Heart right ventricle (tissue), 16 donors: ENCODE results near the gene PRMT7. TPM values are rescaled to one million over a fixed set of nuclear protein-coding genes. Genes with fewer than 3 reads are reported as not detected.

Source experiments
- ATAC-seq, 8 donors: fragments of 200-7000 bp; cut with Tn5 transposase; one replicate each; pipeline ENCODE4 v1.9.1; 2020; ENCODE audit warnings: mild to moderate bottlenecking in 8 of 8, moderate library complexity in 8 of 8, moderate number of reproducible peaks in 1 of 8
- DNase-seq, 2 donors: peaks; one replicate each; pipeline ENCODE4 v3.0.0-alpha.2; 2020
- H3K27ac ChIP-seq, 10 donors: fragments of 200-600 bp; sonication (generic) in 2 of 10; one replicate each; pipeline versions ENCODE4 v1.5.0 to v1.8.0; 2020 to 2022; ENCODE audit warnings: mild to moderate bottlenecking in 3 of 10
- H3K27me3 ChIP-seq, 7 donors: fragments of 200-600 bp; one replicate each; pipeline ENCODE4 v1.8.0; 2021 to 2022; ENCODE audit warnings: mild to moderate bottlenecking in 2 of 7
- H3K36me3 ChIP-seq, 9 donors: fragments of 200-600 bp; sonication (generic) in 1 of 9; one replicate each; pipeline versions ENCODE4 v1.5.0 to v1.8.0; 2020 to 2022; ENCODE audit warnings: mild to moderate bottlenecking in 2 of 9
- H3K4me1 ChIP-seq, 9 donors: fragments of 200-600 bp; sonication (generic) in 1 of 9; one replicate each; pipeline versions ENCODE4 v1.5.0 to v1.8.0; 2020 to 2022; ENCODE audit warnings: mild to moderate bottlenecking in 4 of 9
- H3K4me3 ChIP-seq, 10 donors: fragments of 200-600 bp; sonication (generic) in 2 of 10; one replicate each; pipeline versions ENCODE4 v1.5.0 to v1.8.0; 2020 to 2022; ENCODE audit warnings: mild to moderate bottlenecking in 7 of 10, moderate library complexity in 2 of 10
- H3K9me3 ChIP-seq, 11 donors: fragments of 200-600 bp in 10 of 11; sonication (generic) in 2 of 11; one replicate each; pipeline versions ENCODE4 v1.5.0 to v1.8.0; 2013 to 2022; ENCODE audit warnings: mild to moderate bottlenecking in 2 of 11, control low read depth in 1 of 11, moderate library complexity in 1 of 11
- WGBS, 2 donors: extraction: QIAGEN DNeasy Blood & Tissue Kit; methylation state at CpG; one replicate each; pipeline ENCODE4 v1.1.7; 2013; ENCODE audit warnings: inconsistent platforms in 1 of 2; 5-methylcytosine and 5-hydroxymethylcytosine counted together
- intact Hi-C, 10 donors: fragments of 100-400 bp; cut with DNase I; formaldehyde crosslinking; loops; one replicate each; pipeline versions ENCODE4 v1.11.1 to v1.14.2; 2022
- polyA plus RNA-seq, 2 donors: library from polyadenylated mRNA; stranded (reverse); fragments of 200-250 nt; gene quantifications; one replicate each; pipeline ENCODE4 v1.2.3, GENCODE V29; 2013
- total RNA-seq, 10 donors: library from RNA; stranded (reverse); fragmentation: NEBNext Ultra II Directional in 3 of 10; extraction: Animal tissue kit (Norgen Biotek cat#: 25700) in 3 of 10; gene quantifications; one replicate each; pipeline versions ENCODE4 v1.2.1 to v1.2.4, GENCODE V29; 2021 to 2023
- TF ChIP-seq, protein P1 (sequence below), 9 donors: fragments of 200-600 bp; sonication (generic) in 2 of 9; IDR thresholded peaks; one replicate each; pipeline versions ENCODE4 v1.5.0 to v1.8.0; 2021 to 2022; ENCODE audit warnings: antibody characterized with exemption in 9 of 9, mild to moderate bottlenecking in 5 of 9, moderate library complexity in 1 of 9
- donor health status: Arrhythmogenic right ventricular cardiomyopathy.
- donor health status: ischemic (EF 13 %, LVEDD 7.1; RV severe dilation, severe dysfunction).
- donor health status: healthy with polysubstance abuse.
- donor health status: DM: no; HTN: yes; CAD: no.
- donor health status: DM: no; HTN: no; CAD: no.
- donor health status: ischemic (EF 25% LVEDD 6.9; RV normal size, moderate dysfunction).
- donor health status: ischemic (EF 25% LVEDD 5.7; RV mildly dilated, moderate dysfunction).
- donor health status: healthy.
- donor health status: DM: yes; HTN: yes; CAD: no.
- donor health status: Ischemic cardiomyopathy.
- donor health status: ischemic (EF 35%, LVEDD 5.7; RV mildly dilated, moderate dysfunction).
- donor health status: nonischemic (EF 11% LVEDD 7.7; RV severe dilation, severe dysfunction).
- donor health status: DM: yes; HTN: yes; CAD: no.
- donor health status: PGD.
- donor health status: ischemic (EF 29% LVEDD 5.4; RV normal size, mild dysfunction).
- donor health status: nonischemic (EF 23%, LVEDD 6.1; RV moderate dilation, normal function).

The PRMT7 gene
- total and polyA plus RNA-seq, 12 donors = 18.1 to 57.8 (median 30.7) TPM

DNA sequence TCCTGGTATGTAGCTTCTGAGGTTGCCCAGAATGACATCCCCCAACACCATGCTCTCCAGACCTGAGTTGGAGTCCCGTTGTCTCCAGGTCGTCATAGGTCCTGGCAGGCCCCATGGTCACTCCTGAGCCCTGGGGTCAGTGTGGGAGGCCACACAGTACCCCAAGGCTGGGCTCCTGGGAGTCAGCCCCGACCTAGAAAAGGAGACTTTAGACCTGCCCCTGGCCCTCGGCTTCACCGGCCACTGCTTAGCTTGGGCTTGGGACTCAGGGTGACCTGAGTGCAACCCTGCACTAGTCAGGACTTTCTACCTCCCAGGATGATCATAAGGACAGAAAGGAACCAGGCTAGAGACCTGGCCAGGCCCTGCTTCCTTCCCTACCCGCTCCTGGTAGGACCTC is 65.8 kb downstream of the PRMT7 start:
- Histone ChIP-seq H3K27me3 (no peaks in the 10 kb centered on the region), H3K9me3 (no peaks in the 10 kb centered on the region), H3K36me3 (no peaks in the 10 kb centered on the region), H3K4me1 (no peaks in the 10 kb centered on the region), H3K27ac (no peak overlapping the region), H3K4me3 (no peak overlapping the region)
- WGBS, 2 donors = 90 to 91% methylated on average over 6 of the region's 6 CpGs
- DNase-seq (no peak), ATAC-seq (no peak)
- intact Hi-C loops = no loop called here
- TF ChIP-seq, protein P1, sequence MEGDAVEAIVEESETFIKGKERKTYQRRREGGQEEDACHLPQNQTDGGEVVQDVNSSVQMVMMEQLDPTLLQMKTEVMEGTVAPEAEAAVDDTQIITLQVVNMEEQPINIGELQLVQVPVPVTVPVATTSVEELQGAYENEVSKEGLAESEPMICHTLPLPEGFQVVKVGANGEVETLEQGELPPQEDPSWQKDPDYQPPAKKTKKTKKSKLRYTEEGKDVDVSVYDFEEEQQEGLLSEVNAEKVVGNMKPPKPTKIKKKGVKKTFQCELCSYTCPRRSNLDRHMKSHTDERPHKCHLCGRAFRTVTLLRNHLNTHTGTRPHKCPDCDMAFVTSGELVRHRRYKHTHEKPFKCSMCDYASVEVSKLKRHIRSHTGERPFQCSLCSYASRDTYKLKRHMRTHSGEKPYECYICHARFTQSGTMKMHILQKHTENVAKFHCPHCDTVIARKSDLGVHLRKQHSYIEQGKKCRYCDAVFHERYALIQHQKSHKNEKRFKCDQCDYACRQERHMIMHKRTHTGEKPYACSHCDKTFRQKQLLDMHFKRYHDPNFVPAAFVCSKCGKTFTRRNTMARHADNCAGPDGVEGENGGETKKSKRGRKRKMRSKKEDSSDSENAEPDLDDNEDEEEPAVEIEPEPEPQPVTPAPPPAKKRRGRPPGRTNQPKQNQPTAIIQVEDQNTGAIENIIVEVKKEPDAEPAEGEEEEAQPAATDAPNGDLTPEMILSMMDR (IDR thresholded peaks at IDR 0.05) = no peak

DNA sequence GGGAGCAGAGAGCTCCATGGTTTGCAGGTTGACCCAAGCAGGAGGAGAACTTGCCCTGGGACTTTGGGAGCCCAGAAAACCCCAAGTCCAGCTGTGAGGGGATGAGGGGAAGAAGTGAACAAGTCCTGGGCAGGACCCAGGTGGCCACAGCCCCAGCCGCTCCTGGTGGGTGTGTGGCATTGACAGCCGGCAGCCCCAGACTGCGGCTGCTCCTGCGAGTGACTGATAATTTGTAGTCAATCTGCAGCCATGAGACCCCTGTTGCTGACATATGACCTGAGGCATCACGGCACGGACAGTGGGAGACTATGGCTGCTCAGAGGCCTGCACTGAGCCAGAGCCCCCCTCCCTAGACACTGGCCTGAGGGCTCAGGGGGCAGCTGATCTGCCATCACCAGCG is 66.4 kb downstream of the PRMT7 start:
- Histone ChIP-seq H3K4me1 (no peaks in the 10 kb centered on the region), H3K4me3 (no peak overlapping the region), H3K27me3 (no peaks in the 10 kb centered on the region), H3K36me3 (no peaks in the 10 kb centered on the region), H3K27ac (no peak overlapping the region), H3K9me3 (no peaks in the 10 kb centered on the region)
- DNase-seq (no peak), ATAC-seq (no peak)
- WGBS, 2 donors = 93 to 97% methylated on average over 7 of the region's 7 CpGs
- intact Hi-C loops = no loop called here
- TF ChIP-seq, protein P1 (IDR thresholded peaks at IDR 0.05) = no peak

GRCh38 chr16:68377667-68378393 is 67.0 kb downstream of the PRMT7 start:
- DNase-seq = no peak
- H3K4me1 ChIP-seq = no peaks in the 10 kb centered on the region
- 73 to 75% methylated on average over 11 of the region's 11 CpGs for WGBS, 2 donors
- H3K27me3 ChIP-seq = no peaks in the 10 kb centered on the region
- H3K9me3 ChIP-seq = no peaks in the 10 kb centered on the region
- ATAC-seq = no peak
- H3K4me3 ChIP-seq = no peak overlapping the region
- intact Hi-C loops = no loop called here
- TF ChIP-seq, protein P1 (IDR thresholded peaks at IDR 0.05) = no peak
- H3K36me3 ChIP-seq = no peaks in the 10 kb centered on the region
- H3K27ac ChIP-seq = no peak overlapping the region

DNA sequence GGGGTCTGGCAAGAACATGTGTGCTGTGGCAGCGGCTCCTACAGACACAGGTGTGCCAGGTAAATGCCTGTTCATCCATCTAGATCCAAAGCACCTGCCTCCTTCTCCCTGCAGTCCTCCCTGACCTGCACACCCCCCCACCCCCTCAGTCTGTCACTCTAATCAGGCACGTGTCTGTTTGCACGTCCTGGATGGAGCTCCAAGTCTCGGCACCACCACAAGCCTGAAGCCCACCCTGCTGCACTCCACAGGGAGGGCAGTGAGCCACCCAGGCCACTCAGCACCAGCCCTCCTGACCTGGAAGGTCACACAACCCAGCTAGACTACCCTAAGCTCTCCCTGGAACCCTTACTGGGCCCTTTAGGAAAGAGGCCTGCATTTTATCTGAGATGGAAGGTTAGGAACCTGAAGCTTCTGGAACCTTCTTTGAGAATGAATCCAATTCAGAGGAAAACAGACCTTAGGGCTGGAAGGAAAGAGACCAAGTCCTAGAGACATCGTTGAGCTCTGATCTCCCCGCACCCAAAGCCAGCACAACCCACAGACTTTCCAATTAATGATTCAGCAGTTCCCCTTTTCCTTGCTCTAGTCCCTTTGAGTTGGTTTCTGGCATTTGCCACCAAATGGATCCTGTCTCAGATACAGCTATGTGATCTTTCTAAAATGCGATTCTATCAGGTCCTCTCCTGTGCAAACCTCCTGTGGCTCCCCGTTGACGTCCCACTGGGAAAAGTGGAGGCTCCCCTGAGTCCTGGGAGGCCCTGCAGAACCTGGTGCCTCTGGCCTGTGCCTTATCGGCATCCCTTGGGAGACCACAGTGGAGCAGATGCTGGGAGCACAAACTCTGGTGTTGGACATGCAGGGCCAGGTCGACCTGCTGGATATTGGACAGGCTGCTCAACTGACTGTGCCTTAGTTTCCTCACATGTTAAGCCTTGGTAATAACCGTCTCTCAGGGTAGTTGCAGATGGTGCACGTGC is 67.9 kb downstream of the PRMT7 start:
- WGBS, 2 donors = 81% methylated on average over 13 of the region's 13 CpGs
- intact Hi-C loops = no loop called here
- no peaks in the 10 kb centered on the region for H3K9me3 ChIP-seq
- ATAC-seq = no peak
- H3K27ac ChIP-seq = no peak overlapping the region
- no peak for DNase-seq
- no peaks in the 10 kb centered on the region for H3K27me3 ChIP-seq
- no peaks in the 10 kb centered on the region for H3K4me1 ChIP-seq
- TF ChIP-seq, protein P1 (IDR thresholded peaks at IDR 0.05) = no peak
- no peak overlapping the region for H3K4me3 ChIP-seq
- no peaks in the 10 kb centered on the region for H3K36me3 ChIP-seq
